Liver (tissue), 9 donors: ENCODE data around the gene SLC46A1. TPM values are rescaled to one million over a fixed set of nuclear protein-coding genes. Genes with fewer than 3 reads are reported as not detected.

Experiments
- DNase-seq: peaks from one replicate; pipeline ENCODE4 v3.0.0-alpha.2; 2017; ENCODE audit warnings: low spot score
- H3K27ac ChIP-seq, 2 donors: one replicate each; pipeline ENCODE4 v1.7.0; 2013; ENCODE audit warnings: inconsistent platforms in 2 of 2, low read length in 2 of 2, control low read depth in 1 of 2, low read depth in 1 of 2, mild to moderate bottlenecking in 1 of 2
- H3K27me3 ChIP-seq, 4 donors: one replicate each; pipeline versions ENCODE4 v1.6.1 to v1.7.0; 2013; ENCODE audit warnings: low read length in 3 of 4, inconsistent platforms in 1 of 4, mild to moderate bottlenecking in 1 of 4, moderate library complexity in 1 of 4; ENCODE audit not compliant: control insufficient read depth in 4 of 4, insufficient read depth in 4 of 4
- H3K36me3 ChIP-seq, 4 donors: one replicate each; pipeline versions ENCODE4 v1.6.1 to v1.7.0; 2013; ENCODE audit warnings: low read length in 3 of 4, mild to moderate bottlenecking in 3 of 4, low read depth in 1 of 4, moderate library complexity in 1 of 4; ENCODE audit not compliant: control insufficient read depth in 4 of 4, insufficient read depth in 3 of 4
- H3K4me1 ChIP-seq, 4 donors: one replicate each; pipeline versions ENCODE4 v1.6.1 to v1.7.0; 2013; ENCODE audit warnings: low read length in 3 of 4, mild to moderate bottlenecking in 3 of 4, moderate library complexity in 1 of 4; ENCODE audit not compliant: control insufficient read depth in 4 of 4, insufficient read depth in 4 of 4
- H3K4me3 ChIP-seq, 3 donors: one replicate each; pipeline versions ENCODE4 v1.6.1 to v1.7.0; 2013; ENCODE audit warnings: low read length in 3 of 3, control low read depth in 1 of 3, low read depth in 1 of 3, mild to moderate bottlenecking in 1 of 3
- H3K9ac ChIP-seq, 2 donors: one replicate each; pipeline ENCODE4 v1.7.0; 2013; ENCODE audit warnings: low read length in 2 of 2, mild to moderate bottlenecking in 2 of 2, moderate library complexity in 2 of 2, control low read depth in 1 of 2, low read depth in 1 of 2
- H3K9me3 ChIP-seq, 4 donors: one replicate each; pipeline versions ENCODE4 v1.6.1 to v1.7.0; 2013; ENCODE audit warnings: low read length in 3 of 4; ENCODE audit not compliant: control insufficient read depth in 4 of 4
- EGR1 ChIP-seq, 2 donors: IDR thresholded peaks; 2 replicates each; pipeline ENCODE4 v1.6.1; 2016 to 2018; ENCODE audit warnings: antibody characterized with exemption in 2 of 2, low read depth in 2 of 2
- FOXA2 ChIP-seq: IDR thresholded peaks from 2 replicates; pipeline ENCODE4 v1.6.1; 2016; ENCODE audit warnings: antibody characterized with exemption
- GABPA ChIP-seq, 2 donors: IDR thresholded peaks in 1 of 2; conservative IDR thresholded peaks in 1 of 2; 2 replicates each; pipeline ENCODE4 v1.6.1; 2016; ENCODE audit warnings: antibody characterized with exemption in 2 of 2, mild to moderate bottlenecking in 1 of 2, moderate library complexity in 1 of 2
- HNF4A ChIP-seq, 2 donors: conservative IDR thresholded peaks; 2 replicates each; pipeline ENCODE4 v1.6.1; 2016; ENCODE audit warnings: antibody characterized with exemption in 2 of 2, mild to moderate bottlenecking in 2 of 2
- HNF4G ChIP-seq: IDR thresholded peaks from 2 replicates; pipeline ENCODE4 v1.6.1; 2016; ENCODE audit warnings: antibody characterized with exemption
- JUND ChIP-seq, 2 donors: IDR thresholded peaks; 2 replicates each; pipeline ENCODE4 v1.6.1; 2016; ENCODE audit warnings: antibody characterized with exemption in 2 of 2
- MAX ChIP-seq: IDR thresholded peaks from 2 replicates; pipeline ENCODE4 v1.6.1; 2016; ENCODE audit warnings: antibody characterized with exemption
- NR2F2 ChIP-seq: IDR thresholded peaks from 2 replicates; pipeline ENCODE4 v1.6.1; 2016; ENCODE audit warnings: antibody characterized with exemption
- RAD21 ChIP-seq, 2 donors: IDR thresholded peaks; 2 replicates each; pipeline ENCODE4 v1.6.1; 2016; ENCODE audit warnings: antibody characterized with exemption in 2 of 2, mild to moderate bottlenecking in 2 of 2
- REST ChIP-seq: IDR thresholded peaks from 2 replicates; pipeline ENCODE4 v1.6.1; 2016; ENCODE audit warnings: antibody characterized with exemption, mild to moderate bottlenecking
- SP1 ChIP-seq: IDR thresholded peaks from 2 replicates; pipeline ENCODE4 v1.6.1; 2018; ENCODE audit warnings: antibody characterized with exemption, mild to moderate bottlenecking
- TAF1 ChIP-seq: conservative IDR thresholded peaks from 2 replicates; pipeline ENCODE4 v1.6.1; 2016; ENCODE audit warnings: antibody characterized with exemption, mild to moderate bottlenecking
- WGBS: extraction: QIAGEN DNeasy Blood & Tissue Kit; methylation state at CpG from one replicate; pipeline ENCODE4 v1.1.7; 2013; 5-methylcytosine and 5-hydroxymethylcytosine counted together
- polyA plus RNA-seq, 2 donors: library from polyadenylated mRNA; stranded (reverse) in 1 of 2; unstranded in 1 of 2; fragments of 200-250 nt in 1 of 2; fragments of >200 nt in 1 of 2; fragmentation: Nextera tagmentation in 1 of 2; extraction: Ambion mirVana in 1 of 2; gene quantifications; one replicate each; pipeline versions ENCODE4 v1.2.1 to v1.2.3, GENCODE V29; 2013 to 2015
- total RNA-seq, 2 donors: library from RNA; depleted of rRNA; stranded (reverse); fragments of >200 nt; gene quantifications; one replicate each; pipeline ENCODE4 v1.2.3, GENCODE V29; 2014
- TF ChIP-seq, protein P1 (sequence below): IDR thresholded peaks from 2 replicates; pipeline ENCODE4 v1.6.1; 2016; ENCODE audit warnings: antibody characterized with exemption
- TF ChIP-seq, protein P2 (sequence below): IDR thresholded peaks from 2 replicates; pipeline ENCODE4 v1.6.1; 2016; ENCODE audit warnings: antibody characterized with exemption
- donor health status: healthy.
- donor health status: healthy.
- donor health status: healthy.
- donor health status: healthy.
- donor health status: healthy.

The SLC46A1 gene
- total and polyA plus RNA-seq, 4 donors: 13.6 to 47.9 (median 19.1) TPM

DNA sequence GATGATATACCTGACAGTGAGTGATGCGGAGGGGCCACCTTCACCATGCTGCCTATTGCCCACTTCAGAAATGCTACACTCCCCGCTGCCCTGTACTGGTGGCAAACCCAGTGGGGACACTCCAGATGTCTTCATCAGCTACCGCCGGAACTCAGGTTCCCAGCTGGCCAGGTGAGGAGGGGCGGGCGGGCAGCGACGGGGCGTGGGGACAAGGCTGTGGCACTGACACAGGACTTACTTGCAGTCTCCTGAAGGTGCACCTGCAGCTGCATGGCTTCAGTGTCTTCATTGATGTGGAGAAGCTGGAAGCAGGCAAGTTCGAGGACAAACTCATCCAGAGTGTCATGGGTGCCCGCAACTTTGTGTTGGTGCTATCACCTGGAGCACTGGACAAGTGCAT lies 17.9 kb downstream of the SLC46A1 start:
- TF ChIP-seq HNF4A (conservative IDR thresholded peaks at IDR 0.05): no peak
- TF ChIP-seq, protein P1, sequence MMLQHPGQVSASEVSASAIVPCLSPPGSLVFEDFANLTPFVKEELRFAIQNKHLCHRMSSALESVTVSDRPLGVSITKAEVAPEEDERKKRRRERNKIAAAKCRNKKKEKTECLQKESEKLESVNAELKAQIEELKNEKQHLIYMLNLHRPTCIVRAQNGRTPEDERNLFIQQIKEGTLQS: no peak
- Histone ChIP-seq H3K27ac (no peak overlapping the region), H3K9me3 (no peaks in the 10 kb centered on the region), H3K9ac (no peak overlapping the region), H3K27me3 (no peaks in the 10 kb centered on the region), H3K4me3 (no peak overlapping the region), H3K4me1 (peaks cover 0 to 3% (median 1%) of the 10 kb centered on the region in 4 donors), H3K36me3 (peaks cover 0 to 19% (median 5%) of the 10 kb centered on the region in 4 donors)
- WGBS: 98% methylated on average over 11 of the region's 11 CpGs
- no peak for DNase-seq

DNA sequence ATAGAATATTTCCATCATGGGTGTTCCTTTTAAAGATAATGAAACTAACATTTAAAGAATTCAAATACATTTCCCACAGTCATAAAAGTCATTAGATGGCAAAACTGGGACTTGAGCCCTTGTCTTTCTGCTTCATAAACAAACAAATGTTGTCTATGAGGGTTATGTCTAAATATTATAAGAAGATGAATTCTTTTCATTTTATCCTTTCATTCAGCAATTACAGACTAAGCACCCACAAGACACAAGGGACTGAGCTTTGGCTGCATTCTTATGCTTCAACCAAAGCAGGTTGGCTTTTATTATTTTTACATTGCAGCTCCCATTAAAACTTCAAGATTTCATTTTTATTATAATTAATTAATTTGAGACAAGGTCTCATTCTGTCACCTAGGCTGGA lies 19.6 kb downstream of the SLC46A1 start:
- TF ChIP-seq NR2F2 (no peak), SP1 (no peak), GABPA (IDR thresholded peaks at IDR 0.05 in 1 of 2, conservative IDR thresholded peaks at IDR 0.05 in 1 of 2) (no peak), MAX (no peak), JUND (IDR thresholded peaks at IDR 0.05) (no peak), FOXA2 (no peak), HNF4G (no peak), TAF1 (no peak)
- H3K27me3 ChIP-seq: no peaks in the 10 kb centered on the region
- H3K36me3 ChIP-seq: peaks cover 0 to 19% (median 4%) of the 10 kb centered on the region in 4 donors
- no peak overlapping the region for H3K27ac ChIP-seq
- no peaks in the 10 kb centered on the region for H3K9me3 ChIP-seq
- H3K4me3 ChIP-seq: no peak overlapping the region
- peaks cover 0 to 9% (median 3%) of the 10 kb centered on the region in 4 donors for H3K4me1 ChIP-seq
- no peak overlapping the region for H3K9ac ChIP-seq
- no peak for DNase-seq

DNA sequence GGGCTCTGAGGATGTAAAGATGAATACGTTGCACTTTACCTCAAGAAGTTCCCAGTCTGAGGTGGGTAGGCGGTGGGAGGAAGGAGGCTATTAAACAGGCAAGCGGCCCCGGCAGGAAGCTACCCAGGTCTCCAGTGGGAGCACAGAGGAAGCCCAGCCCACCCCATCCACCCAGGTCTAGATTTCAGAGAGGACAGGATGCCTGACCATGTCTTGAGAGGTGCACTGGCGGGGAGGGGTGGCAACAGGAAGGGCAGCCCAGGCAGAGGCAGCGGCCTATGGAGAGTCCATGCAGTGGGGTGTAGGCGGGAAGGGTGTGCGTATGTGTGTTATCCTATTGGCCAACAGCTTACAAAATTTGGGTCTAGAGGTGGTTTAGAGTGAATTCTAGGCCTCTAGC lies 20.6 kb downstream of the SLC46A1 start:
- peak overlapping the region in 1 of 3 donors; percentile 60 for H3K4me3 ChIP-seq
- no peaks in the 10 kb centered on the region for H3K27me3 ChIP-seq
- 86% methylated on average over 8 of the region's 8 CpGs for WGBS
- TF ChIP-seq TAF1: no peak
- TF ChIP-seq EGR1 (IDR thresholded peaks at IDR 0.05; ENCODE audit: low read depth in 2 of 2): no peak
- TF ChIP-seq RAD21 (IDR thresholded peaks at IDR 0.05): no peak
- TF ChIP-seq SP1: no peak
- TF ChIP-seq, protein P2, sequence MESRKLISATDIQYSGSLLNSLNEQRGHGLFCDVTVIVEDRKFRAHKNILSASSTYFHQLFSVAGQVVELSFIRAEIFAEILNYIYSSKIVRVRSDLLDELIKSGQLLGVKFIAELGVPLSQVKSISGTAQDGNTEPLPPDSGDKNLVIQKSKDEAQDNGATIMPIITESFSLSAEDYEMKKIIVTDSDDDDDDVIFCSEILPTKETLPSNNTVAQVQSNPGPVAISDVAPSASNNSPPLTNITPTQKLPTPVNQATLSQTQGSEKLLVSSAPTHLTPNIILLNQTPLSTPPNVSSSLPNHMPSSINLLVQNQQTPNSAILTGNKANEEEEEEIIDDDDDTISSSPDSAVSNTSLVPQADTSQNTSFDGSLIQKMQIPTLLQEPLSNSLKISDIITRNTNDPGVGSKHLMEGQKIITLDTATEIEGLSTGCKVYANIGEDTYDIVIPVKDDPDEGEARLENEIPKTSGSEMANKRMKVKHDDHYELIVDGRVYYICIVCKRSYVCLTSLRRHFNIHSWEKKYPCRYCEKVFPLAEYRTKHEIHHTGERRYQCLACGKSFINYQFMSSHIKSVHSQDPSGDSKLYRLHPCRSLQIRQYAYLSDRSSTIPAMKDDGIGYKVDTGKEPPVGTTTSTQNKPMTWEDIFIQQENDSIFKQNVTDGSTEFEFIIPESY: no peak
- no peak for TF ChIP-seq REST
- TF ChIP-seq MAX: no peak
- TF ChIP-seq, protein P1: no peak
- H3K9me3 ChIP-seq: no peaks in the 10 kb centered on the region
- peaks cover 0 to 17% (median 10%) of the 10 kb centered on the region in 4 donors for H3K4me1 ChIP-seq
- peaks cover 0 to 12% (median 3%) of the 10 kb centered on the region in 4 donors for H3K36me3 ChIP-seq
- no peak overlapping the region for H3K27ac ChIP-seq
- DNase-seq: no peak
- no peak overlapping the region for H3K9ac ChIP-seq
